ENCODE results near the gene C5orf46.
"Not testable (repeated sequence)": the region's sequence is repeated elsewhere in the genome, so short reads cannot be mapped to it uniquely, and the experiment has no call there.

DNA sequence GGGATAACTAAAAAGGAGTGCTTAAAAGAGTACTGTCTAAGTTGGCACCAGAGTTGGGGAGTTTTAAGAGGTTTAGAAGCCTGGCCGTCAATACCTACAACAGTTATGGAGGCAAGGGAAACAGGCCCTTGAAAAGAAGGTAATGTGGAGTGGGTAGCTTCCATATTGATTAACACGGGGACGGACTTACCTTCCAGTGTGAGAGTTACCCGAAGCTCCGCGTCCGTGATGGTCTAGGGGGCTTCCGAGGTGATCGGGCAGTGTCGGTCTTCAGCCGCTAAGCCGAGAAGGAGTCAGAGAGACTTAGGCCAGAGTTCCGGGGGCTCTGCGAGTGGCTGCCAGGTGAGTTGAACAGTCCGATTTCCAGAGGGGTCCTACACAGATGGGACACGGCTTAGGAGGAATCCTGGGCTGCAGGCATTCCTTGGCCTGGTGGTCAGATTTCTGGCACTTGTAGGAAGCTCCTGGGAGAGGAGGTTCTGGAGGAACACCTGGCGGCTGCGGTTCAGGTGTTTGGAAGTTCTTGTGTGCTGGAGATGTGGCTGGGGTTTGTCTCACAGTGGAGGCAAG lies 34.3 kb downstream of the C5orf46 start:
- TF ChIP-seq CEBPG (CRISPR knock-in tag; IDR thresholded peaks at IDR 0.05); CEBPG (tag; conservative IDR thresholded peaks at IDR 0.05 in 1 of 2, IDR thresholded peaks at IDR 0.05 in 1 of 2); ZBTB43 (CRISPR knock-in tag; IDR thresholded peaks at IDR 0.05); NRF1 (conservative IDR thresholded peaks at IDR 0.05 in 1 of 2, IDR thresholded peaks at IDR 0.05 in 1 of 2); RNF2 (IDR thresholded peaks at IDR 0.05); NR2C2 (CRISPR knock-in tag; IDR thresholded peaks at IDR 0.05); NR2C2 (tag; IDR thresholded peaks at IDR 0.05); ZNF77 (CRISPR knock-in tag; IDR thresholded peaks at IDR 0.05); HBP1 (CRISPR knock-in tag; IDR thresholded peaks at IDR 0.05): not testable (repeated sequence)
- TF ChIP-seq, protein P1, sequence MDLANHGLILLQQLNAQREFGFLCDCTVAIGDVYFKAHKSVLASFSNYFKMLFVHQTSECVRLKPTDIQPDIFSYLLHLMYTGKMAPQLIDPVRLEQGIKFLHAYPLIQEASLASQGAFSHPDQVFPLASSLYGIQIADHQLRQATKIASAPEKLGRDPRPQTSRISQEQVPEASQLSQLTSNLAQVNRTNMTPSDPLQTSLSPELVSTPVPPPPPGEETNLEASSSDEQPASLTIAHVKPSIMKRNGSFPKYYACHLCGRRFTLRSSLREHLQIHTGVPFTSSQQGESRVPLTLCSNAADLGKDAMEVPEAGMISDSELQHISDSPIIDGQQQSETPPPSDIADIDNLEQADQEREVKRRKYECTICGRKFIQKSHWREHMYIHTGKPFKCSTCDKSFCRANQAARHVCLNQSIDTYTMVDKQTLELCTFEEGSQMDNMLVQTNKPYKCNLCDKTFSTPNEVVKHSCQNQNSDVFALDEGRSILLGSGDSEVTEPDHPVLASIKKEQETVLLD (IDR thresholded peaks at IDR 0.05) = not testable (repeated sequence)
- TF ChIP-seq, protein P2, sequence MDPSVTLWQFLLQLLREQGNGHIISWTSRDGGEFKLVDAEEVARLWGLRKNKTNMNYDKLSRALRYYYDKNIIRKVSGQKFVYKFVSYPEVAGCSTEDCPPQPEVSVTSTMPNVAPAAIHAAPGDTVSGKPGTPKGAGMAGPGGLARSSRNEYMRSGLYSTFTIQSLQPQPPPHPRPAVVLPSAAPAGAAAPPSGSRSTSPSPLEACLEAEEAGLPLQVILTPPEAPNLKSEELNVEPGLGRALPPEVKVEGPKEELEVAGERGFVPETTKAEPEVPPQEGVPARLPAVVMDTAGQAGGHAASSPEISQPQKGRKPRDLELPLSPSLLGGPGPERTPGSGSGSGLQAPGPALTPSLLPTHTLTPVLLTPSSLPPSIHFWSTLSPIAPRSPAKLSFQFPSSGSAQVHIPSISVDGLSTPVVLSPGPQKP (CRISPR knock-in tag; IDR thresholded peaks at IDR 0.05) = not testable (repeated sequence)
